HepG2 (cell line): ENCODE results near the gene ADAMTS2. TPM values are rescaled to one million over a fixed set of nuclear protein-coding genes. Genes with fewer than 3 reads are reported as not detected.

Experiments
- ATAC-seq: fragments of 200-7000 bp; cut with Tn5 transposase; 3 replicates; pipeline ENCODE4 v1.9.1; 2020; ENCODE audit warnings: mild to moderate bottlenecking, moderate library complexity
- BruUV-seq: library from RNA; stranded (reverse); fragments of 400-500 nt; replicated peaks from 2 replicates; lab custom pipeline; 2021; lab: Mats Ljungman, UMichigan
- CTCF ChIA-PET: fragments of 300-600 bp; formaldehyde crosslinking; extraction: SDS; loops from one replicate; lab custom pipeline; 2021; ENCODE audit warnings: low total read pairs, inconsistent platforms, low intra/inter-chr PET ratio; lab: Yijun Ruan, JAX
- POLR2A ChIA-PET: fragments of 350-600 bp; sonication (Branson Sonifier 250); formaldehyde crosslinking; loops from one replicate; lab custom pipeline; 2020; ENCODE audit warnings: antibody characterized with exemption, inconsistent platforms; lab: Yijun Ruan, JAX
- DNase-seq: peaks from one replicate; pipeline ENCODE4 v3.0.0-alpha.2; 2015; ENCODE audit warnings: low spot score
- FAIRE-seq: peaks from 3 replicates; lab custom pipeline; 2011; peaks lifted over from hg19 to GRCh38; lab: Jason Lieb, UNC
- H2AFZ ChIP-seq: one replicate; pipeline ENCODE4 v1.6.1; 2011; ENCODE audit warnings: low read length, inconsistent platforms
- H3K27ac ChIP-seq: fragments of 300-600 bp; 3 replicates; pipeline ENCODE4 v1.8.0; 2011; ENCODE audit warnings: mixed run types, mild to moderate bottlenecking, mixed read lengths, low read length, inconsistent platforms; ENCODE audit not compliant: insufficient read depth; ENCODE audit errors: extremely low read length
- H3K27me3 ChIP-seq, 2 experiments: fragments of 200-600 bp in 1 of 2; 2 replicates in 1 of 2; 3 replicates in 1 of 2; pipeline versions ENCODE4 v1.6.0 to v1.8.0; 2011; ENCODE audit warnings: low read length in 2 of 2, mild to moderate bottlenecking in 2 of 2, moderate library complexity in 2 of 2, inconsistent platforms in 1 of 2; ENCODE audit not compliant: insufficient read depth in 2 of 2, control insufficient read depth in 1 of 2
- H3K36me3 ChIP-seq, 2 experiments: fragments of 200-600 bp in 1 of 2; replicated peaks in 1 of 2; 2 replicates in 1 of 2; 3 replicates in 1 of 2; pipeline versions ENCODE4 v1.5.1 to v1.8.0; 2011; ENCODE audit warnings: low read length in 2 of 2, inconsistent platforms in 1 of 2; ENCODE audit not compliant: insufficient read depth in 2 of 2, control insufficient read depth in 1 of 2
- H3K4me1 ChIP-seq: 2 replicates; pipeline ENCODE4 v1.5.1; 2012; ENCODE audit warnings: low read length, inconsistent platforms; ENCODE audit not compliant: insufficient read depth
- H3K4me2 ChIP-seq: 2 replicates; pipeline ENCODE4 v1.6.0; 2011; ENCODE audit warnings: low read depth, low read length, inconsistent platforms
- H3K4me3 ChIP-seq, 3 experiments: fragments of 200-600 bp in 1 of 3; sonication (generic), shearing (Covaris generic) in 1 of 3; replicated peaks in 1 of 3; 2 replicates each; pipeline ENCODE4 v1.5.1; 2011 to 2016; ENCODE audit warnings: low read length in 3 of 3, inconsistent platforms in 2 of 3, low read depth in 2 of 3, mild to moderate bottlenecking in 2 of 3, control low read depth in 1 of 3, mixed read lengths in 1 of 3; ENCODE audit not compliant: insufficient read depth in 1 of 3
- H3K79me2 ChIP-seq: one replicate; pipeline ENCODE4 v1.6.1; 2011; ENCODE audit warnings: low read length, inconsistent platforms; ENCODE audit not compliant: insufficient read depth
- H3K9ac ChIP-seq: 2 replicates; pipeline ENCODE4 v1.6.0; 2011; ENCODE audit warnings: mild to moderate bottlenecking, low read depth, low read length, inconsistent platforms; ENCODE audit not compliant: insufficient read depth
- H3K9me3 ChIP-seq: 2 replicates; pipeline ENCODE4 v1.5.1; 2012; ENCODE audit warnings: mild to moderate bottlenecking, low read length
- H4K20me1 ChIP-seq: 2 replicates; pipeline ENCODE4 v1.6.0; 2011; ENCODE audit warnings: inconsistent platforms, mild to moderate bottlenecking, low read length, moderate library complexity; ENCODE audit not compliant: insufficient read depth
- ARNT ChIP-seq: fragments of 450-650 bp; IDR thresholded peaks from 2 replicates; pipeline ENCODE4 v1.6.1; 2017
- FOSL2 ChIP-seq: sonication (generic); formaldehyde crosslinking; IDR thresholded peaks from 2 replicates; pipeline ENCODE4 v1.4.0; 2020; ENCODE audit warnings: missing genetic modification reagents
- MNT ChIP-seq: fragments of 450-650 bp; IDR thresholded peaks from 2 replicates; pipeline ENCODE4 v1.6.1; 2016
- NR2F1 ChIP-seq, 2 experiments: fragments of 450-650 bp in 1 of 2; formaldehyde crosslinking in 1 of 2; IDR thresholded peaks; 2 replicates each; pipeline versions ENCODE4 v1.5.0 to v1.6.1; 2016 to 2020; ENCODE audit warnings: mild to moderate bottlenecking in 1 of 2, missing compliant biosample characterization in 1 of 2, missing genetic modification reagents in 1 of 2, moderate library complexity in 1 of 2
- SRSF9 ChIP-seq: fragments of 200-400 bp; formaldehyde crosslinking; IDR thresholded peaks from 2 replicates; pipeline ENCODE4 v1.6.1; 2018; ENCODE audit warnings: borderline replicate concordance, mild to moderate bottlenecking, low read depth, low read length; ENCODE audit not compliant: insufficient read depth, poor library complexity, severe bottlenecking
- TEAD3 ChIP-seq: optimal IDR thresholded peaks from 2 replicates; pipeline ENCODE3; 2016; ENCODE audit warnings: borderline replicate concordance
- ZNF318 ChIP-seq: sonication (generic); formaldehyde crosslinking; IDR thresholded peaks from 2 replicates; pipeline ENCODE4 v1.4.0; 2020; ENCODE audit warnings: mild to moderate bottlenecking, missing genetic modification reagents
- ZNF343 ChIP-seq: sonication (generic); formaldehyde crosslinking; IDR thresholded peaks from 2 replicates; pipeline ENCODE4 v1.4.0; 2020; ENCODE audit warnings: mild to moderate bottlenecking, missing genetic modification reagents
- WGBS: methylation state at CpG from one replicate; pipeline ENCODE4 v1.1.6; 2017; ENCODE audit warnings: low lambda C conversion rate; 5-methylcytosine and 5-hydroxymethylcytosine counted together
- in situ Hi-C: cut with HindIII; loops from 2 replicates; pipeline ENCODE4 v1.10.0; 2017; ENCODE audit warnings: low pct_unique_long_range_greater_than_20kb; ENCODE audit not compliant: extremely low pct_ligation_motif_present
- intact Hi-C: fragments of 100-400 bp; cut with micrococcal nuclease; formaldehyde crosslinking; loops from one replicate; pipeline ENCODE4 v1.10.0; 2022; ENCODE audit not compliant: unreplicated experiment
- polyA plus RNA-seq, 8 experiments: library from polyadenylated mRNA; depleted of rRNA in 3 of 8; stranded (reverse) in 7 of 8; unstranded in 1 of 8; fragments of >200 nt; fragmentation: Illumina TruSeq in 4 of 8; extraction: Trizol in 4 of 8; gene quantifications; 2 replicates each; pipeline versions ENCODE4 v1.2.1 to v1.2.3, GENCODE V29; 2011 to 2016; ENCODE audit warnings: low read depth in 4 of 8, missing spikeins in 1 of 8, mixed read lengths in 1 of 8; ENCODE audit not compliant: insufficient read depth in 1 of 8
- total RNA-seq, 5 experiments: library from RNA; depleted of rRNA; stranded (reverse); fragments of >200 nt; fragmentation: Illumina TruSeq; extraction: Trizol; gene quantifications; 2 replicates each; pipeline ENCODE4 v1.2.3, GENCODE V29; 2016; ENCODE audit warnings: low read depth in 1 of 5

Gene ADAMTS2
- total and polyA plus RNA-seq, 2 of the 13 experiments (the other 11 are each of a cell fraction or from before 2014, with no cell fraction given) = 0.24 to 3.5 TPM

- 85% methylated on average over 12 of the region's 15 CpGs for WGBS
- no peak for DNase-seq
- Histone ChIP-seq H4K20me1 (no peaks in the 10 kb centered on the region), H3K79me2 (no peaks in the 10 kb centered on the region), H3K27ac (no peak overlapping the region), H3K4me2 (no peak overlapping the region), H2AFZ (no peak overlapping the region), H3K27me3 (peaks cover 1 to 3% of the 10 kb centered on the region in 2 experiments; a peak in 2 of 5 replicates), H3K4me1 (no peaks in the 10 kb centered on the region), H3K36me3 (no peaks in the 10 kb centered on the region), H3K9ac (no peak overlapping the region), H3K9me3 (no peaks in the 10 kb centered on the region), H3K4me3 (no peak overlapping the region)
- BruUV-seq = no TSS peak
- TF ChIP-seq ZNF318 (CRISPR knock-in tag) (no peak), FOSL2 (CRISPR knock-in tag) (no peak), ZNF343 (CRISPR knock-in tag) (no peak), MNT (no peak), SRSF9 (no peak), TEAD3 (CRISPR knock-in tag) (no peak), ARNT (no peak), NR2F1 (CRISPR knock-in tag; IDR thresholded peaks at IDR 0.05) (no peak)
- FAIRE-seq = no peak
- intact Hi-C loops (no loop called here), in situ Hi-C loops (no loop called here)
- ChIA-PET CTCF (no interaction called here), POLR2A (no interaction called here)
- no peak for ATAC-seq
Measured at GRCh38 chr5:179152941-179153340, 192.3 kb downstream of the ADAMTS2 start.
